Right cardiac atrium (tissue), 5 donors: Measurements from ENCODE around the gene EN1. TPM values are rescaled to one million over a fixed set of nuclear protein-coding genes. Genes with fewer than 3 reads are reported as not detected.

Experiments
- ATAC-seq, 2 donors: fragments of 200-7000 bp; cut with Tn5 transposase; one replicate each; pipeline versions ENCODE4 v1.8.0 to v1.9.1; 2020; ENCODE audit warnings: moderate library complexity in 2 of 2, mild to moderate bottlenecking in 1 of 2
- DNase-seq, 3 donors: peaks; one replicate each; pipeline ENCODE4 v3.0.0-alpha.2; 2020
- H3K27ac ChIP-seq: one replicate; pipeline ENCODE4 v1.5.1; 2013; ENCODE audit warnings: mild to moderate bottlenecking, low read length, control low read depth, moderate library complexity
- H3K27me3 ChIP-seq: one replicate; pipeline ENCODE4 v1.6.1; 2013; ENCODE audit not compliant: control insufficient read depth, insufficient read depth
- H3K4me1 ChIP-seq: one replicate; pipeline ENCODE4 v1.6.1; 2013; ENCODE audit warnings: low read length; ENCODE audit not compliant: control insufficient read depth, insufficient read depth
- H3K4me3 ChIP-seq: one replicate; pipeline ENCODE4 v1.5.1; 2013; ENCODE audit warnings: low read length, control low read depth
- H3K9me3 ChIP-seq: one replicate; pipeline ENCODE4 v1.6.1; 2013; ENCODE audit warnings: low read length; ENCODE audit not compliant: control insufficient read depth
- WGBS: extraction: QIAGEN DNeasy Blood & Tissue Kit; methylation state at CpG from one replicate; pipeline ENCODE4 v1.1.7; 2013; 5-methylcytosine and 5-hydroxymethylcytosine counted together
- intact Hi-C, 4 donors: fragments of 100-400 bp; cut with DNase I; formaldehyde crosslinking; loops; one replicate each; pipeline versions ENCODE4 v1.11.0 to v1.14.0; 2022 to 2023
- long read RNA-seq, 4 donors: library from polyadenylated mRNA; unstranded; transcript quantifications; one replicate each; pipeline ENCODE4 v2.0.0, GENCODE V29; 2020 to 2021
- polyA plus RNA-seq: library from polyadenylated mRNA; stranded (reverse); fragments of 200-250 nt; gene quantifications from one replicate; pipeline ENCODE4 v1.2.3, GENCODE V29; 2013
- total RNA-seq, 4 donors: library from RNA; stranded (reverse); fragmentation: NEBNext Ultra II Directional; extraction: Animal tissue kit (Norgen Biotek cat#: 25700); gene quantifications; one replicate each; pipeline ENCODE4 v1.2.1, GENCODE V29; 2021
- donor health status: healthy with polysubstance abuse.
- donor health status: DM: no; HTN: yes; CAD: no.
- donor health status: DM: no; HTN: no; CAD: no.
- donor health status: DM: no; HTN: yes; CAD: no; lungs with severe emphysema.
- donor health status: DM: yes; HTN: yes; CAD: no.

The EN1 gene
- not detected for total RNA-seq
- polyA plus RNA-seq: not detected
- long read RNA-seq, donor 1: 0 reads
- long read RNA-seq, donor 2: 0 reads
- long read RNA-seq, donor 3: 0 reads
- long read RNA-seq, donor 4: 0 reads

DNA sequence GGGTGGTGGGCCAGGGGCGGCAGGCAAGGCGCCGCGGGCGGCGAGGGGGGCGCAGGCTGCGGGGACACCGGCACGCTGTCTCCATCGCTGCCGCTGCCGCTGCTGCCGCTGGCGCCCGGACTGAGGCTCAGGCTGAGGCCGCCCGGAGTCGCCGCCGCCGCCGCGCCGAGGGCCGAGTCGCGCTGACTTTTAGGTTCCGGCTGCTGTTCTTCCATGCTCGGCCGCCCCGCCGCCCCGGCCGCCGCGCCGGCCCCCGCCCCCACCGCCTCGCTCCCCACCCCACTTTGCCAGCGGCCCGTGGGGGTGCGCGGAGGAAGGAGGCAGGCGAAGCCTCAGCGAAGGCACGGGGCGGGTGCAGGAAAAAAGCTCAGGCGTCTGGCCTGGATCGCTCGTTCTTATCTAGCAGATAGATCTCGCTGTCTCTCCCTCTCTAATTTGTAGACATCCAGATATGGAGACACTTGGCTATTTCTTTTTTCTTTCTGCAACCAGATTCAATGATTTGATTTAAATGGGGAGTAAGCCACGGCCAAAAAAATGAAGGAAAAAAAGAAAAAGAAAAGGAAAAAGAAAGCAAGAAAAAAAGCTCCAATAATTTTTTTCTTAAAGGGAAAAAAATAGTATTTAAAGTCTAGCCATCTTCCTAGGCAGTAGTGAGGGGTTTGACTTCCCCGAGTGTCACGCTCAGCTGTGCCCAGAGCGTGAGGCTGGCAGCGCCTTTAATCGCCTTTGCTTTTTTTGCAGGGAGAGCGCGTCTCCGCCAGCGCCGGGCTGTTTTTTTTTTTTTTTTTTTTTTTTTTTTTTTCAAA lies at the start of gene EN1:
TSS of gene EN1 (minus strand) at position 696 of the 809 bp plus-strand sequence. CDS start at position 215, 481 bp downstream.
- DNase-seq: no peak
- Histone ChIP-seq H3K27me3 (peaks cover 4% of the 10 kb centered on the region), H3K27ac (no peak within 1 kb of the TSS), H3K4me1 (peaks cover 4% of the 10 kb centered on the region), H3K9me3 (no peaks in the 10 kb centered on the region), H3K4me3 (peak within 1 kb of the TSS; percentile 34)
- no peak for ATAC-seq
- 3% methylated on average over 64 of the region's 64 CpGs for WGBS
- intact Hi-C loops: no loop called here

DNA sequence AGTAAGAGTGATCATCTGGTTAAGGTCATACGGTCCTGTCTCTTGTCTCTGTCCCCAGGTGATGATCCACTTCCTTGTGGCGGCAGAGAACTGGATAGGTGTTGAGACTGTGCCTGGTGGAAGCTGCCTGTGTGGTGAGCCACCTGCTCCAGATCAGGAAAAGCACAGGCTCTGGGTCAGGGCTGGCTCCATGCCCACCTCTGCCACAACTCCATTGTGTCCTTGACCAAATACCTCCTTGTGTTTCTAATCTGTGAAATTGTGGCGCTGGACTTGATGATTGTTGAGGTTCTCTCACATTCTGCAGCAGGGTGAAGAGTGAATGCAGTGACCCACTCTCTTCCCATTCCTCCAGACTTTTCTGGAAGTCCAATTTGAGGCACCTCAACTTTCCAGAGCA lies 45.7 kb upstream of the EN1 start:
- DNase-seq (no peak), ATAC-seq (no peak)
- Histone ChIP-seq H3K9me3 (peaks cover 2% of the 10 kb centered on the region), H3K27ac (no peak overlapping the region), H3K4me3 (no peak overlapping the region), H3K4me1 (no peaks in the 10 kb centered on the region), H3K27me3 (no peaks in the 10 kb centered on the region)
- intact Hi-C loops: no loop called here
- 90% methylated on average over 3 of the region's 3 CpGs for WGBS

DNA sequence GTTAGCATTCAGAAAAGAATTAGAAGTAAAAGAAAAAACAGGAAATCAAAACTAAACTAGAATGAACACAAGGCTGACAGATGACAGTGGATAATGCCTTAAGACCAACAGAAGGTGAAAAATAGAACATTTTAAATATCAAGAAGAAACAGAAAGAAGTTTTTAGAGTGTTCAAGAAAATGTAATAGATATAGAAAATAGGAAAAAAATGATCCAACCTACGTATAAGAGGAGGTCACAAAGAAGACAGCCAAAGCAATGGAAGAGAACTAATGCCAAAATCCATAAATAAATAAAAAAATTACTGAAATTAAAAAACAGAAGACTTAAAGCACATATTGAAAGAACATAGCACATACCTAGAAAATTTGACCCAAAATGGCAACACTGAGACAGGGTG lies 42.5 kb upstream of the EN1 start:
- H3K27ac ChIP-seq: no peak overlapping the region

DNA sequence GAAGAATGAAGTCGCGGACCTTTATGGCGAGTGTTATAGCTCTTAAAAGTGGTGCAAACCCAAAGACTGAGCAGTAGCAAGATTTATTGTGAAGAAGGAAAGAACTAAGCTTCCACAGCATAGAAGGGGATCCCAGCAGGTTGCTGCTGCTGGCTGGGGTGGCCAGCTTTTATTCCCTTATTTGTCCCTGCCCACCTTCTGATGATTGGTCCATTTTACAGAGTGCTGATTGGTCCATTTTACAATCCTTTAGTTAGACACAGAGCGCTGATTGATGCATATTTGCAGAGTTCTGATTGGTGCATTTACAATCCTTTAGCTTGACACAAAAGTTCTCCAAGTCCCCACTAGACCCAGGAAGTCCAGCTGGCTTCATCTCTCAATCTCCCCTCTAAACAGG lies 36.3 kb upstream of the EN1 start:
- Histone ChIP-seq H3K4me1 (no peaks in the 10 kb centered on the region), H3K27me3 (no peaks in the 10 kb centered on the region), H3K9me3 (no peaks in the 10 kb centered on the region), H3K4me3 (no peak overlapping the region), H3K27ac (no peak overlapping the region)
- DNase-seq: no peak
- intact Hi-C loops: loop anchor here in 3 of 4 donors (5.0 to 10.0 kb wide), 3 partner anchors 401 to 411 kb away; no protein-coding TSS in a partner anchor
- WGBS: 89% methylated on average over 4 of the region's 4 CpGs
- ATAC-seq: no peak

More for the DNA sequence above, 42.5 kb upstream of the EN1 start:
- no peak for ATAC-seq
- H3K9me3 ChIP-seq: peaks cover 2% of the 10 kb centered on the region
- no peaks in the 10 kb centered on the region for H3K4me1 ChIP-seq
- 75% methylated on average over 1 of the region's 1 CpG for WGBS
- no peaks in the 10 kb centered on the region for H3K27me3 ChIP-seq
- DNase-seq: no peak
- intact Hi-C loops: loop anchor here in 2 of 4 donors (10.0 kb wide), 2 partner anchors 395 to 405 kb away; no protein-coding TSS in a partner anchor
- H3K4me3 ChIP-seq: no peak overlapping the region

DNA sequence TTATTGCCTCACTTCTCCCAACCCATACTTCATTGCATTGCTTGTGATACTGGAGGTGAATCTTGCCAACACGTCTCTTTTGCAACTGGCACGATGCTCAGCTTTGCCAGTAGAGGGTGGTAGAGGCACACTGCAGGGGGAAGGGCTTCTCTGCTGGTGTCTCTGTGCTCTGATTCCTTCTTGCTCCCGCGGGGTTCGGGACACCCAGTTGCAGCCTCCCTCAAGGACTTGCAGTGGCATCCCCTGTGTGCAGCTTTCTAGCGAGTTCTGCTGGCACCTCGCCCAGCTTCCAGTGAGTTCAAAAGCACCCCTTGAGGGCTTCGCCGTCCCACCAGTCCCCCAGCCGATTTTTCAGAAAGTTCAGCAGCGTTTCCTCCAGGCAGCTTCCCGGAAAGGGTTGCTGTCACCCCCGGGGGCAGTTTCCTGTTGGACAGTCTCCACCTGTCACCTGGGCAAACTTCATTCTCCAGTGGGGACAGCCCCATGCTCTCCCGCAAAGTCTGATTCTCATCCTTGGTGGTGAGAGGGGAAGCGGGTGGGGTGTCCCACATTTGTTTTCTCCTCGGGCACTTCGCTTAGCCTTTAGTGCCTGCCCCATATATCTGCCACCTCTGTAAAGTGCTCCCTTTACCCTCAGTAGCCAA lies 35.4 kb upstream of the EN1 start:
- Histone ChIP-seq H3K27ac (no peak overlapping the region), H3K27me3 (no peaks in the 10 kb centered on the region), H3K4me3 (no peak overlapping the region), H3K9me3 (no peaks in the 10 kb centered on the region), H3K4me1 (no peaks in the 10 kb centered on the region)
- intact Hi-C loops: loop anchor here in 3 of 4 donors (5.0 to 10.0 kb wide), 3 partner anchors 402 to 412 kb away; no protein-coding TSS in a partner anchor
- DNase-seq: peak; percentile 44 to 76 (median 75)
- peak; percentile 75 to 77 for ATAC-seq
- WGBS: 24% methylated on average over 17 of the region's 17 CpGs

DNA sequence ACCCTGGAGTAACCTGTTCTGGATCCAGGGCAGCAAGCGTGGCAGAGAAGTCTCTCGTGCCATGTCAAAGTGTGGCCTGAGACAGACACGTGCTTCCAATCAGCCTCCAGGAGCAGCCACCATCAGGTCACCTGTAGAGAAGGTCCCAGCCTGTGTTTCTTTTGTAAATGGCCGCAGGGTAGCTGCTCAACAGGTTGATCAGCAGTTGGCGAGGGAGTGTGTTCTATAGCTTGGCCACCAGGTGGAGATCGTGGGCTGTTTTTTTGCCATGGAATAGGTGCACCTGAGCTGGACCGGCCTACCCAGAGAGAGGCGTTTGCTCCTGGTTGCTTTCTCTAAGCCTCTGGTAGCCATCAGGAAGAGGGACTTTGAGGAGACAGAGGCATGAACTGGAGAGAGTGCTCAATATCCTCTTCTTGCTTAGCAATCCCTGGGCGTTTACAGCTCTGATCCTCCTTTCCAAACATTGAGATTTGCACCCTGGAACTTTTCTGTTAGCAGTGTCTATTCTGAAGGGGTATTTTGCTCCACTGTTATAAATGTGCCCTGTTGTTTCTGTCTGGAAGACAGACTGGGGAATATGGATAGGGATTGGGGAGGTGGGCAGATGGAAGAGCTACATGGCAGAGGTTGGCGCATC lies 34.2 kb upstream of the EN1 start:
- no peaks in the 10 kb centered on the region for H3K27me3 ChIP-seq
- ATAC-seq (peak; percentile 76 to 86), DNase-seq (peak in 2 of 3 donors; percentile 58 to 65)
- no peak overlapping the region for H3K4me3 ChIP-seq
- H3K4me1 ChIP-seq: no peaks in the 10 kb centered on the region
- H3K9me3 ChIP-seq: no peaks in the 10 kb centered on the region
- intact Hi-C loops: loop anchor here in 3 of 4 donors (5.0 to 10.0 kb wide), 3 partner anchors 403 to 413 kb away; no protein-coding TSS in a partner anchor
- 18% methylated on average over 10 of the region's 10 CpGs for WGBS
- H3K27ac ChIP-seq: no peak overlapping the region

DNA sequence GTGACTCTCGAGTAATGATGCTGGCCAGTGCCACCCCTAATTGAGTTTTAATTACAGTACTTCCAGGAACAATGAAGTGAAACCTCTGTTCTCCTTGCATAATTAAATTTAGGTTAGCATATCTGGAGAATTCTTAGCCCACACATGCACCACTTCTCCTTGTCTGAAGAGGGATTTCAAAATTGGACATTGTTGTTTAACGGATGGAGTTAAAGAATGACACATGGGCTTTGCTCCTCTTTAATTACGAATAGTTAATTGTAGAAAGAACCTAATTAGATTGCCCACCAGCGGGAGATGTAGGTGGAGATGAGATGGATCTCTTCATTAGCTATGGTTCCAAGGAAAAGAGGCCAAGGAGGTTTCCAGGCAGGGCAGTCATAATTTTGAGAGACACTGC lies 33.1 kb upstream of the EN1 start:
- H3K4me1 ChIP-seq: no peaks in the 10 kb centered on the region
- H3K9me3 ChIP-seq: no peaks in the 10 kb centered on the region
- intact Hi-C loops: loop anchor here in 3 of 4 donors (5.0 to 10.0 kb wide), 3 partner anchors 404 to 414 kb away; no protein-coding TSS in a partner anchor
- no peaks in the 10 kb centered on the region for H3K27me3 ChIP-seq
- no peak overlapping the region for H3K27ac ChIP-seq
- H3K4me3 ChIP-seq: no peak overlapping the region
- ATAC-seq: no peak
- DNase-seq: no peak
- WGBS: 68% methylated on average over 4 of the region's 4 CpGs

DNA sequence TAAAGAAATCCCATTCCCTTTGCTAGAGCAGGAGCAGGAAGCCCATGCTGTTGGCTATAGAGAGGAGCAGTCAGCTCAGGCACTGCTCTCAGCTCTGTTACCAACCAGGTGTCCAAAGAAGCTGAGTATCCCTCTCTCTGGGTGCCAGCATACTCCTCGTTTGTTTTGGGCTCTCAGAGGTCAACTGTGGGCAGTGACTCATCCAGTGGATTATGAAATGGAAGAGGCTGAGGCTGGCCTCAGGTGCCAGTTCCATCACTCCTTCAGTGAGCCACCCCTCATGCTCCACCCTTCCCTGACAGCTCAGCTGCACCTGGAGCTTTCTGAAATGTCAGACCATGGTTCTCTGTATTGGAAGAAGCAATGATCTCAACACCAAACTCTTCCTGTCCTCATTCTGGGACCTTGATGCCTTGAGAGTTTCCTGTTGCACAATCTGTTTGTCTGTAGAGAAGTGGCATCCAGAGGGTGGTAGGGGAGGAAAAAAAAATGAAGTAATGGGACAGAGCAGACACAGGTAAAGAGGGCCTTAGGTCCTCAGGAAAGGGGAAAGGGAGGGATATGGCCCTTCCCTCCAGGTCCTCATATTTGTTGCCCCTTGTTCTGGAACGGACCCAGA lies 31.2 kb upstream of the EN1 start:
- Histone ChIP-seq H3K4me3 (no peak overlapping the region), H3K27me3 (no peaks in the 10 kb centered on the region), H3K27ac (no peak overlapping the region), H3K4me1 (no peaks in the 10 kb centered on the region), H3K9me3 (no peaks in the 10 kb centered on the region)
- no peak for DNase-seq
- intact Hi-C loops: no loop called here
- ATAC-seq: no peak
- WGBS: 46% methylated on average over 2 of the region's 2 CpGs

DNA sequence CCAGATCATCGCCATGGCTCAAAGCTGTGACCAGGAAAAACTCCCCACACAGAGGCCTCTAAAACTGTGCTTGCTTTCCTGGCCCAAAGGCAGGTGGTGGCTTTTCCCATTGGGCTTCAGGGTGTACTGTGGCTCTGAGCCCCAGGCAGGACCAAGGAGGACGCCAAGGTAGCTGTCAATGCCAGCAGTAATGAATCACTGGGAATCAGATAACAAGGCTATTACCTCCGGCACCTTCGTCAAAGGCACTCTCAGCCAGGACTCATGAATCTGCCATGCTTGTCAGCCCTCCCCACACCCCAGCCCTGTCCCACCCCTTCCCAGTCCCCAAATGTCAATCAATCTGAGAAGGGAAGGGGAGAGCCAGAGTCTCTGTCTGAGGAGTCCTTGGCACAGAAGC lies 27.9 kb upstream of the EN1 start:
- no peak for ATAC-seq
- no peaks in the 10 kb centered on the region for H3K27me3 ChIP-seq
- no peak overlapping the region for H3K27ac ChIP-seq
- no peaks in the 10 kb centered on the region for H3K9me3 ChIP-seq
- WGBS: 37% methylated on average over 4 of the region's 4 CpGs
- H3K4me1 ChIP-seq: no peaks in the 10 kb centered on the region
- intact Hi-C loops: no loop called here
- no peak overlapping the region for H3K4me3 ChIP-seq
- DNase-seq: no peak

DNA sequence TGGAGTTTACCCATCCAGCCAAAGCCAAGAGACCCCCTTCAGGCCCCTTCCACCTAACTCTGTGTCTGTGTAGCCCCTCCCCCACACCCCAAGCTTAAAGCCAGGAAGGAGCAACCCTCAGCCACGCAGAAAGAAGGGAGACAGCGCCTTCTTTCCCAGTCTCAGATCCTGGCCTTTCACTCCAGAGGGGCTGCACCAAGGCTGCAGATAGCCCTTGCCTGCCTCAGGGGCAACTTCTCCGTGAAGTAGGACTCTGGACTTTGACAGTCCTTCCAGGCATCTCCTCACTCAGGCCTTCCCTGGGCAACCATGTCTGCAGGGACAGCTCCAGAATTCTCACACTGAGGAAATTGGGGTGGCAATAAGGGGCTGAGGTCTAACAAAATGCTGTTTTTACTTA lies 26.9 kb upstream of the EN1 start:
- Histone ChIP-seq H3K9me3 (no peaks in the 10 kb centered on the region), H3K27me3 (no peaks in the 10 kb centered on the region), H3K4me1 (no peaks in the 10 kb centered on the region), H3K27ac (no peak overlapping the region), H3K4me3 (no peak overlapping the region)
- ATAC-seq: no peak
- 67% methylated on average over 3 of the region's 3 CpGs for WGBS
- intact Hi-C loops: no loop called here
- DNase-seq: no peak
